HG03196 (cell line): Measurements from ENCODE around the gene MED28.
"Not testable (repeated sequence)": the region's sequence is repeated elsewhere in the genome, so short reads cannot be mapped to it uniquely, and the experiment has no call there.

Source experiments
- ATAC-seq: cut with Tn5 transposase; IDR thresholded peaks from one replicate; pipeline ENCODE4 v1.9.1; 2021; ENCODE audit not compliant: unreplicated experiment

Gene MED28

DNA sequence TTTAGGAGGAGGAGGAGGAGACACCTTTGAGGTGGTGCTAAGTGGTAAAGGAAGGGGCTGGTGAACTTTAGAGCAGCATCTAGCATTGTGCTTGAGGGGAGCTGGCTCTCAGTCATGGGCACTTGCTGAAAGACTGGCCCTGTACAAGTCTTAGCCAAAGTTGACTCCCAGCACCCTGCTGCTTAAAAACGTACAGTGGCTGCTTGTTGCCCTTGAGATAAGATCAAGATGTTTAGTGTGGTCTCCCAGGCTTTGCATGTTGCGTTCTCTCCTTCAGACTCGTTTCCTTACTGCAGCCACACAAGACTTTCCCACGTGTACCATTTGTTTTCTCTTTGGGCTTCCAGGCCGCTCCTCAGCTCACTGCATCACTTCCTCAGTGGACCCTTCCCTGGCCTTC lies 1.8 kb downstream of the MED28 start:
- ATAC-seq, result no peak

GRCh38 chr4:17618926-17619325 lies 4.5 kb downstream of the MED28 start:
- ATAC-seq, result no peak

DNA sequence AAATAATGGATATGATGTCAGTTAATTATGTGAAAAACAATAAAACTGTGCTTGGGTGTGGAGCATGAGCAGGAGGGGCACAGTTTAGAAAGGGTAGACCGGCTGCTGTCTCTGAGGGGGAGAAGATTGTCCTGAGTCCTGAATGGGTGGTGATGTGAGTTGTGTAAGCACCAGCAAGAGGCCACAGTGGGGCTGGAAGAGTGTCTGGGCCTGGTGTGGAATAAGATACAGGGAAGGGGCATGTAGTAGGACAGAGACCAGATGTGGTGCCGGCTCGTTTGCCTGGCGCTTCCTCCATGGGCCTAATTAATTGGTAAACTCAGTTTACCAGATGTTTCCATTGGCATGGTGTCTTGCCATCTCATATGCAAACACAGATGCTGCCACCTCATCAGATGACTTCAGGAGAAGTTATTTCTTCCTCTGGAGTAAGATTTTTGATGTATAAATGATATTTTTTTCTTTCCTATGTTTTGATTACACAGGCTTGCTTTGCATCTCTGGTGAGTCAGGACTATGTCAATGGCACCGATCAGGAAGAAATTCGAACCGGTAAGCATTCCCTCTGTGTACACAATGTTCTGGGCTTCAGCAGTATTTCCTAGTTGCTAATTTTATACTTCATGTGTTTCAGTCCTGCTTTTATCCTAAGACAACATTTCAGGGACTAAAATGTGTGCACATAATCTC lies 5.1 kb downstream of the MED28 start:
- ATAC-seq, result no peak

GRCh38 chr4:17623451-17624001 lies 9.1 kb downstream of the MED28 start:
- no peak for ATAC-seq

DNA sequence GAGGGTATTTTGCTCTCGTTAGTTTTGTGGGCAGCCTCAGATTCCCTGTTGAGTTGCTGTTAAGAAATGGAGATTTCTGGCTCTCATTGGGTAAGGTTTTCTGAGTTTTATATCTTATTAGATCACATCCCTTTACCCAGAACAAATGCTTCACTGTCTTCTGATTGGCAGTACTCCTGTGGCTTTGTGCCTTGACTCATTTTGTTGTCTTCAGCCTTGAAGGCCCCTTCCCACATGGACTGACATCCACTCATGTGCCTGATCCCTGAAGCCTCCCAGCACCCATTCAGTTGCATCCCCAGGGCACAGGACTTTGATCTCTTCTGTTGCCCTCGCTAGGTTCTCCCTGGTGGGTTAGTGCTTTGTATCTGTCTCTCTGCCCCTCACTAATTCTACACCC lies 10.4 kb downstream of the MED28 start:
- no peak for ATAC-seq

DNA sequence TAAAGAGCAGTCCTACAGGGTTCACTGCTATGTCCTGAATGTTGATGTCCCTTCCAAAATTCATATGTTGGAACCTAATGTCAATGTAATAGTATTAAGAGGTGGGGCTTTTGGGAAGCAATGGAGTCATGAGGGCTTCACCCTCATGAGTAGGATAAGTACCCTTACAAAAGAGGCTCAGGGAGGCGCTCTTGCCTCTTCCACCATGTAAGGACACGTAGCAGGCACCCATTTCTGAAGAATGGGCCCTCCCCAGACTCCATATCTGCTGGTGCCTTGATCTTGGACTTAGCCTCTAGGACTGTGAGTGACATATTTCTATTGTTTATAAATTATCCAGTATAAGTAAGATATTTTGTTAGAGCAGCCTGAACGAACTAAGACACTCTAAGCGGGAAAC lies 15.8 kb downstream of the MED28 start:
- no peak for ATAC-seq

GRCh38 chr4:17633600-17633999 lies 19.2 kb downstream of the MED28 start:
- no peak for ATAC-seq

- ATAC-seq, result no peak
Measured at GRCh38 chr4:17635056-17635455, 20.6 kb downstream of the MED28 start.

DNA sequence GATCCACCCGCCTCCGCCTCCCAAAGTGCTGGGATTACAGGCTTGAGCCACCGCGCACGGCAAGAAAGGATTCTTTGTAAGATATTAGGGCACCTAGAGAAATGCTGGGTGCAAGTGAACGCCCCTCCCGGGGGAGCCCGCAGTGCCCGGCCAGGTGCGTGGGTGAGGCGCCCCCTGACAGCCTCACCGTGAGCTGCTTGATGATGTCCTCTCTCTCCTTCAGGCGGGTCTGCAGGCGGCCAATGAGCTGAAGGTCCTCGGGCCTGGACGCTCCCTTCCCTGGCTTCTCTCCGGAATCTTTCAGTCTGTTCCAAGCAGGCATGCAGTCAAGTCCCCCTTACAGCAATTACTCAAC lies 21.9 kb downstream of the MED28 start:
- ATAC-seq, result no peak

GRCh38 chr4:17636696-17637622 lies 22.5 kb downstream of the MED28 start:
- ATAC-seq, result no peak

- no peak for ATAC-seq
Measured at GRCh38 chr4:17639136-17639535, 24.7 kb downstream of the MED28 start.

DNA sequence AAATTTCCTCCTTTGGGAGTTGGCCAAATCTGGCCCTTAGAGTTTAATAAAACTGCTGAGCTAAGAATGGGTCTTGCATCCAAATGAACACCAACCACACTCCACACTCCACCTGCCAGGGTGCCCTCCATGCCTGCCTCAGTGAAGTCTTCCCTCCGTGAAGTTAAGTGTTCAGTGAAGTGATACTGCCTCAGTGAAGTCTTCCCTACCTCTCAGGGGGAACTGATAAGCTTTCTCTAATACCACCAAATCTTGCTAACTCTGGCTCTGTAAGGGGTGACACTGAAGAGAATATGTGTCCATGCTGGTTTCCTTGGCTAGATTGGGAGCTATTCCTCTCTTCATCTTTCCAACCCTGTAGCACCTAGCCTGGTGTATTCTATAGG lies 27.9 kb downstream of the MED28 start:
- no peak for ATAC-seq

- ATAC-seq, result no peak
Measured at GRCh38 chr4:17646693-17647092, 32.3 kb downstream of the MED28 start.

DNA sequence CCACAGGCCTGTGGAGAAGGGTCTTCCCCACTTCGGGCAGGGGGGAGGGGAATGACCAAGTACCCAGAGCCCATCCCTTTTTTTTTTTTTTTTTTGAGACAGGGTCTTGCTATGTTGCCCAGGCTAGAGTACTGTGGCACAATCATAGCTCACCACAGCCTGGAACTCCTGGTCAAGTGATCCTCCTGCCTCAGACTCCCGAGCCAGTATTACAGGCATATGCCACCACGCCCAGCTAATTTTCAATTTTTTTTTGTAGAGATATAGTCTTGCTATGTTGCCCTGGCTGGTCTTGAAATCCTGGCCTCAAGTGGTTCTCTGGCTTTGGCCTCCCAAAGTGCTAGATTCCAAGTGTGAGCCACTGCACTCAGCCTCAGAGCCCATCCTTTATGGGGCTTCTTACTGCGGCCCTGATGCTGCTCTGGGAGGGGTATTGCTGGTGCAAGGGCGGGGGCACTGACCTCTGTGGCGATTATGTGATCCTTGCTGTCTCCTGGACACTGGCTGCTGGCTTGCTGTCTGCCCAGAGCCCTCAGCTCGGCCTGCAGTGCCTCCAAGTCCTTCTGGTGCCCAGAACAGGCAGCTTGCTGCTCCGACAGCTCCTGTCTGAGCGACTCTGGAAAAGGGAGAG lies 32.9 kb downstream of the MED28 start:
- no peak for ATAC-seq

DNA sequence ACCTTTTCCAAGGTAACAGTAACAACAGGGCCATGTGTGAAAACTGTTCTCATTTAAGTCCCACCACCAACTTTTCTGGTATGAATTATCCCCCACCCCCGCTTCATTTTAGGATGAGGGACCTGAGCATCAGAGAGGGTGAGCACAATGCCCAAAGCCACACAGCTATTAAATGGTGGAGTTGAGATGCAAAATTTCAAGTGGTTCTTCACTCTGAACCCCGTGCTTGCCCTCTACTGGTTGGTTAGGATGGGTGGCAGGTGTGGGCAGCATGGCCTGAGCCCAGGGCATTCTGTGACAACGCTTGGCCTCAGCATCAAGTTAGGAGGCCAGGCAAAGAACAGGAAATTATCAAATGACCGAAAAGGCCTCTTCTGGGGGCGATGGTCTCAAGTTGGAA lies 33.5 kb downstream of the MED28 start:
- no peak for ATAC-seq

DNA sequence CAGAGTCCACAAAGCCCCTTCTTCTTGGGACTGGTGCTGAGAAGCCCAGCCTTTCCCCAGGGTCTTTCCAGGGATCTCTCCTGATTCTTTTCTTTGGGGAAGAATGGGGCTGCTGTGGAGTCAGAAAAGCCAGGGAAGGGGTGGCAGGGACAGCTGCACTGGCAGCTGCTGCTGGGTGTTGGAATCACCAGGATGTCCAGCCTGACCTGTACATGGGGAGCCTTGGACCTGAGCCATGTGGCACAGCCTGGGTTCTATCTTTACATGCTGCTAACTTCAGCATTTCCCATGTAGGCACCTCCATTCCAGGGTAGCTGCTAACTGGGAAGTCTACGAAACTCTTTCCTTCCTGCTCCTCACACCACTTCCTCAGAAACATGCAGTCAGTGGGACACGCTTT lies 36.0 kb downstream of the MED28 start:
- no peak for ATAC-seq

DNA sequence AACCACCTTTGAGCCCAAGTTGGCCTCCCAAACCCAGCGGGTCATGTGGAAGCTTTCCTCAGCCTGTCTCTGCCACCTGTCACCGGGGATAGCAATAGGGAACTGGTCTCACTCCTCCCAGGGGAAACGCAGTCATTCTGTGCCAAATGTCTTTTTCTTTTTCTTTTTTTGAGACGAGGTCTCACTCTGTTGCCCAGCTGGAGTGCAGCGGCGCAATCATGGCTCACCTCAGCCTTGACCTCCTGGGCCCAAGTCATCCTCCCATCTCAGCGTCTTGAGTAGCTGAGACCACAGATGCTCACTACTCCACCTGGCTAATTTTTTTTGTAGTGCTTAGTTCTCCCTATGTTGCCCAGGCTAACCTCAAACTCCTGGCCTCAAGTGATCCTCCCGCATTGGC lies 40.3 kb downstream of the MED28 start:
- ATAC-seq, result no peak

DNA sequence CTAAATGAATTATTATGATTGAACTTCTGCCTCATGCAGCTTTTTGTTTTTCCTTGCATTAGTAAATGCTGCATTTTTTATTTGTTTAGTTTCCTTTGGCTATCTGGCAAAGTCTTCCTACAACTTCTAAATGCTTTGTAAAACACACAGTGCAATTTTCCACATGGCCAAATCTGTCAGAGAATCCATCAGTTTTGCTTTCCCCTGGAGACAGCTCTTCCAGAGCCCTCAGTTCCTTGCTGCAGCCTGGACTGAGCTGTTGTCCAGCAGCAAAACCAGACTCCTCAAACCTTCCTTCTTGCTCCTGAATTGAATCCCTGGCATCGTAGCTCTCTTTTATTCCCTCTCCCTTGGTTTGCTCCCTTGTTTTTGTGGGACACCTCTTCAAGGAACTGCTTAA lies 42.6 kb downstream of the MED28 start:
- ATAC-seq, result no peak

DNA sequence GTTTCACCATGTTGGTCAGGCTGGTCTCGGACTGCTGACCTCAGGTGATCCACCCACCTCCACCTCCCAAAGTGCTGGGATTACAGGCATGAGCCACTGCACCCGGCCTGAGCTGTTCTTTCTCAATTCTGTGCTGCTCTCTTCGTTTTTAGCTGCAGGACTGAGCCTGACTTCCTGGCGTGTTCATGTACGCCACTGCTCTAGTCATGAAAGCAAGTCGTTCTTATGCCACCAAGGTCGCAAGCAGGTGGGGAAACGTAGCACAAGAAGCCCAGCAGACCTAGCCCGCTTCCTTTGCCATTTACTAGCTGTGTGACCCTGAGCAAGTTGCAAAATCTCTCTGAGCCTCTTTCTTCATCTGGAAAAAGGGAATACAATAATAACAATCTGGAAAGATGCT lies 43.4 kb downstream of the MED28 start:
- no peak for ATAC-seq

GRCh38 chr4:17659196-17659595 lies 44.8 kb downstream of the MED28 start:
- ATAC-seq, result not testable (repeated sequence)

- no peak for ATAC-seq
Measured at GRCh38 chr4:17662694-17663093, 48.3 kb downstream of the MED28 start.

- ATAC-seq, result peak; percentile 97
Measured at GRCh38 chr4:17664755-17665154, 50.3 kb downstream of the MED28 start.
